Mesendoderm (in vitro differentiated cells): ENCODE results near the gene NQO2.
"Not testable (repeated sequence)": the region's sequence is repeated elsewhere in the genome, so short reads cannot be mapped to it uniquely, and the experiment has no call there.

Source experiments
- DNase-seq: peaks from one replicate; pipeline ENCODE4 v3.0.0; 2013
- H2AK5ac ChIP-seq: 2 replicates; pipeline ENCODE4 v1.6.1; 2013; ENCODE audit warnings: low read length, inconsistent platforms
- H2BK120ac ChIP-seq: 2 replicates; pipeline ENCODE4 v1.6.1; 2013; ENCODE audit warnings: low read depth, mild to moderate bottlenecking, low read length, moderate library complexity, mixed read lengths
- H2BK15ac ChIP-seq: replicated peaks from 2 replicates; pipeline ENCODE4 v1.6.1; 2013; ENCODE audit warnings: low read depth, mild to moderate bottlenecking, moderate library complexity
- H2BK5ac ChIP-seq: 2 replicates; pipeline ENCODE4 v1.6.1; 2013; ENCODE audit warnings: low read length, inconsistent platforms
- H3K18ac ChIP-seq: 2 replicates; pipeline ENCODE4 v1.6.1; 2013; ENCODE audit warnings: mild to moderate bottlenecking, low read length, mixed read lengths
- H3K23ac ChIP-seq: one replicate; pipeline ENCODE4 v1.6.1; 2013; ENCODE audit warnings: low read length
- H3K27ac ChIP-seq: 2 replicates; pipeline ENCODE4 v1.5.1; 2013; ENCODE audit warnings: low read depth, mild to moderate bottlenecking, inconsistent platforms, low read length, moderate library complexity
- H3K27me3 ChIP-seq: 2 replicates; pipeline ENCODE4 v1.6.1; 2013; ENCODE audit warnings: low read length, control low read depth, mild to moderate bottlenecking, inconsistent platforms; ENCODE audit not compliant: insufficient read depth, poor library complexity
- H3K36me3 ChIP-seq: 2 replicates; pipeline ENCODE4 v1.6.1; 2013; ENCODE audit warnings: low read length, inconsistent platforms; ENCODE audit not compliant: control insufficient read depth, insufficient read depth
- H3K4ac ChIP-seq: one replicate; pipeline ENCODE4 v1.6.1; 2013; ENCODE audit warnings: low read depth, mild to moderate bottlenecking, low read length, moderate library complexity
- H3K4me1 ChIP-seq: 2 replicates; pipeline ENCODE4 v1.6.1; 2013; ENCODE audit warnings: low read depth, low read length, inconsistent platforms; ENCODE audit not compliant: control insufficient read depth
- H3K4me2 ChIP-seq: 2 replicates; pipeline ENCODE4 v1.6.1; 2013; ENCODE audit warnings: low read length
- H3K4me3 ChIP-seq: 2 replicates; pipeline ENCODE4 v1.5.1; 2013; ENCODE audit warnings: mild to moderate bottlenecking, low read length
- H3K56ac ChIP-seq: one replicate; pipeline ENCODE4 v1.6.1; 2013; ENCODE audit warnings: low read length
- H3K79me1 ChIP-seq: 2 replicates; pipeline ENCODE4 v1.6.1; 2013; ENCODE audit warnings: low read length, inconsistent platforms
- H3K79me2 ChIP-seq: 2 replicates; pipeline ENCODE4 v1.6.1; 2013; ENCODE audit warnings: mild to moderate bottlenecking, low read length; ENCODE audit not compliant: control insufficient read depth, insufficient read depth
- H3K9ac ChIP-seq: 2 replicates; pipeline ENCODE4 v1.6.1; 2013; ENCODE audit warnings: low read length, inconsistent platforms
- H4K5ac ChIP-seq: one replicate; pipeline ENCODE4 v1.6.1; 2013; ENCODE audit warnings: low read length
- H4K8ac ChIP-seq: one replicate; pipeline ENCODE4 v1.6.1; 2013; ENCODE audit warnings: low read depth, mild to moderate bottlenecking, control low read depth, low read length, moderate library complexity
- WGBS: extraction: QIAGEN DNeasy Blood & Tissue Kit; methylation state at CpG from one replicate; pipeline ENCODE4 v1.1.7; 2013; ENCODE audit warnings: low lambda C conversion rate, missing lambda C conversion rate; ENCODE audit not compliant: insufficient coverage; ENCODE audit errors: extremely low coverage; 5-methylcytosine and 5-hydroxymethylcytosine counted together

NQO2 gene

GRCh38 chr6:3028156-3028555, 28.5 kb downstream of the NQO2 start:
- not testable (repeated sequence) for H2AK5ac ChIP-seq, H3K27ac ChIP-seq, H3K4me1 ChIP-seq, H2BK15ac ChIP-seq, H3K36me3 ChIP-seq, H3K9ac ChIP-seq, H3K18ac ChIP-seq, H3K4me2 ChIP-seq, H4K8ac ChIP-seq, H3K56ac ChIP-seq, H3K4me3 ChIP-seq, DNase-seq, H3K4ac ChIP-seq, H3K23ac ChIP-seq, H2BK120ac ChIP-seq, H3K27me3 ChIP-seq, H3K79me1 ChIP-seq, H3K79me2 ChIP-seq, H2BK5ac ChIP-seq, H4K5ac ChIP-seq
- no CpG with 5 or more reads among the region's 5 CpGs for WGBS

- no peak overlapping the region for H3K4ac ChIP-seq
- H3K27me3 ChIP-seq: no peaks in the 10 kb centered on the region
- no peak overlapping the region for H2BK15ac ChIP-seq
- no peak overlapping the region for H2BK5ac ChIP-seq
- H3K4me2 ChIP-seq: no peak overlapping the region
- no peaks in the 10 kb centered on the region for H3K79me1 ChIP-seq
- H4K8ac ChIP-seq: no peak overlapping the region
- H3K56ac ChIP-seq: no peak overlapping the region
- no peaks in the 10 kb centered on the region for H3K36me3 ChIP-seq
- no peak for DNase-seq
- no peak overlapping the region for H2AK5ac ChIP-seq
- H3K27ac ChIP-seq: no peak overlapping the region
- no CpG with 5 or more reads among the region's 15 CpGs for WGBS
- H3K4me3 ChIP-seq: no peak overlapping the region
- no peak overlapping the region for H4K5ac ChIP-seq
- H3K4me1 ChIP-seq: no peaks in the 10 kb centered on the region
- H2BK120ac ChIP-seq: no peak overlapping the region
- H3K18ac ChIP-seq: no peak overlapping the region
- no peak overlapping the region for H3K9ac ChIP-seq
- no peak overlapping the region for H3K23ac ChIP-seq
- H3K79me2 ChIP-seq: no peaks in the 10 kb centered on the region
Measured at GRCh38 chr6:3031857-3032640, 32.4 kb downstream of the NQO2 start.

DNA sequence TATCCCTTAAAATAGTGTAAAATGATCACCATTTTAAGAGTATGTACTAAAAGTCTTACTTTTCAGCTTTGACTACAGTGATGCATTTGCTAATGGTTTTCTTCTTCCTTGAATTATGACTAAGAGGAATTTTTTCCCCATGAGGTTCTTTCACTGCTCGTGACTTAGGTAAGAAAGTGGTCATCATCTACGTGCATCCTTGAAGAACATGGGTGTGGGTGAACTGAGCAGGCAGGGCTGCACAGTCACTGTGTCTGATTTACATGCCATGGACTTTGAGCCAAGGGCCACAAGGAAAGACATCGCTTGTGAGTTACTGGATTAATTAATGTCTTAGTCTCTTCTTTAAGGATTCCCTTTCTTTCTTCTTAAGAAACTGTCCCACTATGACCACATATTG, 33.3 kb downstream of the NQO2 start:
- no CpG with 5 or more reads among the region's 3 CpGs for WGBS
- no peak overlapping the region for H3K27ac ChIP-seq

DNA sequence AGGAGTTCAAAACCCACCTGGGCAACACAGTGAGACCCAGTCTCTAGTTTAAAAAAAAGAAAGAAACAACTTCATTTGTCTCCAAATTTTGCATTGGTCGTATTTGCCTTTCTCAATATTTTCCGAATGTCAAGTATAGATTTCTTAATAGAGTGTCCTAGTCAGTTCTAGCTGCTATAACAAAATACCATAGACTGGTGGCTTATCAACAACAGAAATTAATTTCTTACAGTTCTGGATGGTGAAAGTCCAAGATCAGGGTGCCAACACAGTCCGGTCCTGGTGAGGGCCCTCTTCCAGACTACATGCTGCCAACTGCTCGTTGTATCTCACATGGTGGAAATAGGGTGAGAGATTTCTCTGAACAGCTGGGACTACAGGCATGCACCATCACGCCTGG, 34.0 kb downstream of the NQO2 start:
- Histone ChIP-seq H2BK5ac (no peak overlapping the region), H2BK15ac (no peak overlapping the region), H4K5ac (no peak overlapping the region), H3K4me3 (no peak overlapping the region), H3K56ac (no peak overlapping the region), H4K8ac (no peak overlapping the region), H3K9ac (no peak overlapping the region), H2AK5ac (no peak overlapping the region), H3K4ac (no peak overlapping the region), H3K36me3 (no peaks in the 10 kb centered on the region), H3K79me2 (no peaks in the 10 kb centered on the region), H3K23ac (no peak overlapping the region), H3K4me2 (no peak overlapping the region), H3K27ac (no peak overlapping the region), H3K79me1 (no peaks in the 10 kb centered on the region), H3K27me3 (no peaks in the 10 kb centered on the region), H2BK120ac (no peak overlapping the region), H3K4me1 (no peaks in the 10 kb centered on the region), H3K18ac (no peak overlapping the region)
- DNase-seq: no peak
- no CpG with 5 or more reads among the region's 5 CpGs for WGBS

More for the DNA sequence above, 33.3 kb downstream of the NQO2 start:
- no peaks in the 10 kb centered on the region for H3K36me3 ChIP-seq
- H3K4me1 ChIP-seq: no peaks in the 10 kb centered on the region
- no peak overlapping the region for H4K8ac ChIP-seq
- no peak overlapping the region for H4K5ac ChIP-seq
- H3K79me1 ChIP-seq: no peaks in the 10 kb centered on the region
- H2BK120ac ChIP-seq: no peak overlapping the region
- no peak overlapping the region for H2BK15ac ChIP-seq
- no peak overlapping the region for H3K9ac ChIP-seq
- no peaks in the 10 kb centered on the region for H3K27me3 ChIP-seq
- no peak overlapping the region for H3K18ac ChIP-seq
- H3K23ac ChIP-seq: no peak overlapping the region
- H3K56ac ChIP-seq: no peak overlapping the region
- no peak for DNase-seq
- no peak overlapping the region for H3K4ac ChIP-seq
- no peak overlapping the region for H2AK5ac ChIP-seq
- H3K4me2 ChIP-seq: no peak overlapping the region
- no peak overlapping the region for H2BK5ac ChIP-seq
- H3K79me2 ChIP-seq: no peaks in the 10 kb centered on the region
- H3K4me3 ChIP-seq: no peak overlapping the region

GRCh38 chr6:3035397-3035796, 35.7 kb downstream of the NQO2 start:
- Histone ChIP-seq H4K8ac (no peak overlapping the region), H3K9ac (no peak overlapping the region), H3K27ac (no peak overlapping the region), H3K27me3 (no peaks in the 10 kb centered on the region), H3K4me1 (no peaks in the 10 kb centered on the region), H4K5ac (no peak overlapping the region), H3K36me3 (no peaks in the 10 kb centered on the region), H3K23ac (no peak overlapping the region), H3K56ac (no peak overlapping the region), H2BK120ac (no peak overlapping the region), H3K4me3 (no peak overlapping the region), H3K18ac (no peak overlapping the region), H3K79me1 (no peaks in the 10 kb centered on the region), H3K4ac (no peak overlapping the region), H2AK5ac (no peak overlapping the region), H3K4me2 (no peak overlapping the region), H2BK5ac (no peak overlapping the region), H3K79me2 (no peaks in the 10 kb centered on the region), H2BK15ac (no peak overlapping the region)
- WGBS: no CpG with 5 or more reads among the region's 5 CpGs
- DNase-seq: peak; percentile 81
